Fibroblast of the aortic adventitia (primary cell): ENCODE data around the gene LEPR. TPM values are rescaled to one million over a fixed set of nuclear protein-coding genes. Genes with fewer than 3 reads are reported as not detected.
A peak's percentile ranks its signal among the peaks of the same experiment; 100 is the strongest.

Source experiments
- DNase-seq: peaks from one replicate; pipeline ENCODE4 v3.0.0-alpha.2; 2010; ENCODE audit warnings: low read depth
- H3K4me3 ChIP-seq: 2 replicates; pipeline ENCODE4 v1.5.1; 2011; ENCODE audit warnings: low read depth, mild to moderate bottlenecking, control low read depth, low read length, moderate library complexity
- total RNA-seq: library from RNA; depleted of rRNA; stranded (reverse); fragments of >200 nt; gene quantifications from 2 replicates; pipeline ENCODE4 v1.2.3, GENCODE V29; 2012; ENCODE audit warnings: low replicate concordance
- TF ChIP-seq, protein P1 (sequence below): IDR thresholded peaks from 2 replicates; pipeline ENCODE4 v1.5.1; 2011; ENCODE audit warnings: mild to moderate bottlenecking, low read length, control low read depth, inconsistent platforms; ENCODE audit not compliant: insufficient read depth

Gene LEPR
- total RNA-seq, 1 donor: 6.9 TPM

DNA sequence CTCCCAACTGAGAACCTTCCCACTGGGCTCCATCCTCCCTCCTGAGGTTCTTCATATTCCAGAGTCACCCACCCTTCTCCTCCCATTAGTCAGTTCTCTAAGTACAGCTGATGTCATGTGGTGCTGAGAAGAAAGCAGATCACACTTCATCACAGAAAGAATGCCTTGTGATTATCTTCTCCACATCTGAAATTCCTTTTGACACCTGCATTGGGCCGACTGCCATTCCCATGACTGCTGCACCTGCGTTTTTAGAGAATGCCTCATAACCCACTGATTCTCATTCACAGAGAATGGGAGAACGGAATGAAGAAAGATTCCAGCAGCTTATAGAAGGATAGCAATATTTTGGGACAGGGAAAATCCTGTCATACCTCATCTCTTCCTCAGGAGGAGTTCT lies 14.3 kb downstream of the LEPR start:
- TF ChIP-seq, protein P1, sequence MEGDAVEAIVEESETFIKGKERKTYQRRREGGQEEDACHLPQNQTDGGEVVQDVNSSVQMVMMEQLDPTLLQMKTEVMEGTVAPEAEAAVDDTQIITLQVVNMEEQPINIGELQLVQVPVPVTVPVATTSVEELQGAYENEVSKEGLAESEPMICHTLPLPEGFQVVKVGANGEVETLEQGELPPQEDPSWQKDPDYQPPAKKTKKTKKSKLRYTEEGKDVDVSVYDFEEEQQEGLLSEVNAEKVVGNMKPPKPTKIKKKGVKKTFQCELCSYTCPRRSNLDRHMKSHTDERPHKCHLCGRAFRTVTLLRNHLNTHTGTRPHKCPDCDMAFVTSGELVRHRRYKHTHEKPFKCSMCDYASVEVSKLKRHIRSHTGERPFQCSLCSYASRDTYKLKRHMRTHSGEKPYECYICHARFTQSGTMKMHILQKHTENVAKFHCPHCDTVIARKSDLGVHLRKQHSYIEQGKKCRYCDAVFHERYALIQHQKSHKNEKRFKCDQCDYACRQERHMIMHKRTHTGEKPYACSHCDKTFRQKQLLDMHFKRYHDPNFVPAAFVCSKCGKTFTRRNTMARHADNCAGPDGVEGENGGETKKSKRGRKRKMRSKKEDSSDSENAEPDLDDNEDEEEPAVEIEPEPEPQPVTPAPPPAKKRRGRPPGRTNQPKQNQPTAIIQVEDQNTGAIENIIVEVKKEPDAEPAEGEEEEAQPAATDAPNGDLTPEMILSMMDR: no peak
- no peak for DNase-seq

GRCh38 chr1:65435987-65436386 lies 15.5 kb downstream of the LEPR start:
- TF ChIP-seq, protein P1: no peak
- no peak overlapping the region for H3K4me3 ChIP-seq
- peak; percentile 69 for DNase-seq

More for the DNA sequence above, 14.3 kb downstream of the LEPR start:
- H3K4me3 ChIP-seq: no peak overlapping the region

- no peak for DNase-seq
- no peak overlapping the region for H3K4me3 ChIP-seq
- TF ChIP-seq, protein P1: no peak
Observed at GRCh38 chr1:65437616-65438015, 17.1 kb downstream of the LEPR start.

DNA sequence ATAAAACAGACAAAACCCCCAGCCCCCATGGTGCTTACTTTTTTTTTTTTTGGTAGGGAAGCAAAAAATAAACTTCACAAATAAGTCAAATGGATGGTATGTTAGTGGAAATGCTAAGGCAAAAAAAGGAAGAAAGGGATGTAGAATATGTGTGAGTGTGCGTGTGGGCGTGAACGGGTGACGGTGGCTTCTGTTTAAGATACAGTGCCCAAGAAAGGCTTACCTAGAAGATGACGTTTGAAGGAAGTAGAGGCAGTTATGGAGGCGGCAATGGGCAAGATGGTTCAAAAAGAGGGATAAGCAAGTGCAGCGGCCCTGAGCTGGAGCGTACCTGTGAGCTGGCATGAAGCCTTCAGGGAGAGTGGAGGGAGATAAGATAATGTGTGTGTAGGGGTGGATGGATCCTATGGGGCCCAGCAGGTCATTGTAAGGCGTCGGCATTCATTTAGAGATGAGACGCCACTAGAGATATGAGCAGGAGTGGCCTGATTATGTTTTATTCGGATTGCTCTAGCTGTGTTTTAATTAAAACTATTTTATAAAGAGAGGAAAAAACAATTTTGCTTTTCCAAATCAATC lies 19.9 kb downstream of the LEPR start:
- no peak for DNase-seq
- TF ChIP-seq, protein P1: no peak

DNA sequence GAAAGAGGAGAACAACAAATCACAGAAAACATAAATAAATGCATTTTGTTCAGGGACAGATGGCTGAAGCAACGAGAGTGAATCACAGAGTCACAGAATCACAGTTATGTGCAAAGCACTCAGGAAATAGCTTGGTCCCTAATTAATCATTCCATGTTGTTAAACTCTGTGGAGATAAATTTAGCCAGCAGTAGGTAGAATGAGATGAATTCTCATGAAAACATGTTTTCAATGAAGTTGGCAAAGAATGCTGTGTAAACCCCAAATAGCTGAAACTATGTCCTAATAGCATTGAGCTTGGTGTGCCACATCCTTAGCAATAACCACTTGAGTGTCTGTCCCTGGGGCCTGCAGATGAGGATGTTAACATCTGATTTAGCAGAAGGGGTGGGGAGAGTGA lies 20.4 kb downstream of the LEPR start:
- TF ChIP-seq, protein P1: no peak
- no peak for DNase-seq
- H3K4me3 ChIP-seq: no peak overlapping the region

More for the DNA sequence above, 19.9 kb downstream of the LEPR start:
- H3K4me3 ChIP-seq: no peak overlapping the region

DNA sequence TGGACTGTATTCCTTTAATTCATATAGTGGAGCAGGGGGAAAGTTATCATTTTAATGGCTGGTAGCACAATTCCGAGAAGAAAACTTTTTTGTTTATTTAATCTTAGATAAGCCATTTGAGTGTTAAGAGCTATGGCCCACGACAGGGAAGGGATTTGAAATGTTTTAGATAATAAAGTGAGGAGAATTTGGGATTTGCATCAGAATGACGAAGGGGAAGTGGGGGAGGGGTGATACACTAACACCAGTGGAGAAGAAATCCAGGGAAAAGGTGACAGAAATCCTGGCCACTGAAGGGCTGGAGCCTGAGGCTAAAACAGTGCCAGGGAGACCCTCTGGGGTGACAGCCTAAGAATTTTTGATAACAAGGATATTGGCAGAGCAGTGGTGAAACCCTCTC lies 21.0 kb downstream of the LEPR start:
- DNase-seq: peak; percentile 38
- TF ChIP-seq, protein P1: no peak
- H3K4me3 ChIP-seq: no peak overlapping the region

GRCh38 chr1:65442442-65442841 lies 22.0 kb downstream of the LEPR start:
- TF ChIP-seq, protein P1: no peak
- no peak for DNase-seq
- no peak overlapping the region for H3K4me3 ChIP-seq
